NCI-H460 (cell line): Measurements from ENCODE around the gene VCP. TPM values are rescaled to one million over a fixed set of nuclear protein-coding genes. Genes with fewer than 3 reads are reported as not detected.

Experiments used
- DNase-seq: peaks from one replicate; pipeline ENCODE4 v3.0.0-alpha.2; 2016; ENCODE audit warnings: low read depth; ENCODE audit errors: extremely low read depth
- total RNA-seq: library from RNA; depleted of rRNA; stranded (reverse); fragments of >200 nt; shearing (Covaris generic); gene quantifications from 2 replicates; pipeline ENCODE4 v1.2.3, GENCODE V29; 2014

The VCP gene
- total RNA-seq, 1 experiment from 2014 or later = 161 TPM

- no peak for DNase-seq
Measured at GRCh38 chr9:35104586-35104985, 32.2 kb upstream of the VCP start.

GRCh38 chr9:35103660-35104191, 31.3 kb upstream of the VCP start:
- DNase-seq = no peak

DNA sequence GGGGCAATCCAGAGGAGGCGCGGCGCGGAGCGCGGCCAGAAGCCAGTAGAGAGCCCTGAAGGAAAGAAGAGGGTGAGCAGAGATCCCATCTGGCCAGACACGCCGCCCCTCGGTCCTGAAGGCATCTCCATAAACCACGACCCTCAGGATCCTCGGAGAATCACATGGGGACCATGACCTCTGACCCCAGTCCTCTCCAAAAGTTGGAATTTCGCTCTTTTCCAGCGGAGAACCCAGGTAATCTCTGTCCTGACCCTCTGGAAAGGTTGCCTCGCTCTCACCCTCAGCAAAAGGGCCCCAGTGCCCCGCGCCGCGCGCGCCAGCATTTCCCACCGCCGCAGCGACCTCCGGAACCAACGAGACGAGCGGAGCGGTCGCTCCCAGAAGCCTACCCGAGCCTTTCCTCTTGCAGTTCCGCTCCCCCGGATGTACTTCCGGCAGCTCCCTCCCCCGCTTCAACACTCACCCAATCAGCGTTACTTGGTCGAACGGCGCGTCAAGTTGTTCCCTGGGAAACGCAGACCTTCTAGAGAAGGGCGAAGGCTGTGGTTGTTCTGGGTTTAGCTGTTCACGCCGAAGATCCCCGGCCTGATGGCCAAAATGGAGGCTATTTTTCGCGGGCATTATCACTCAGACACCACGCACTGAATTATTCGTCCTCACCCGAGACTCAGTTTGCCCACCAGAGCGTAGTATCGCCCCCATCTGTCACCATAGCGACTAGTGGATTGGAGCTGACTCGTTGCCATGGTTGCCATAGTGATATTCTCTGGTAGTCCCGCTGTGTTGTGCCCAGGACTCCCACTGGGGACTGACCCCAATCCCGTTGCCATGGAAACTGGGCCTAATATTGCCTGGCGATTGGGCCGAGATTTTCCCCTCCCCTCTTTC, 30.6 kb upstream of the VCP start, which contains the start of gene STOML2:
Gene STOML2 (minus strand): TSS at position 363 of the 891 bp plus-strand sequence. CDS start 37 bp downstream, at position 326.
- DNase-seq = peak; percentile 89

DNA sequence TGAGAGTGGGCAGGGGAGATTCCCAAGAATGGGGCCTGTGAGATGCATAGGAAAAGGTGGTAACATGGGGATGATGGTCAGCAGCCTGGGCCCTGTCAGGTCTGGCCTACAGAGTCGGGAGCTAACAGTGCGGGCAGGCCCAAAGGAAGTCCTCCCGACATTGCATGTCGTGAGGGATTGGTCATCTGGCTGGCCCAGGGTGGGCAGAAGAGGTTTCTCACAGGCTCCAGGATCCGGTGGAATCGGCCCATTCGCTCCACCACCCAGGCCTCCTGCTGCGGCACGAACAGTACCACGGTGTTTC, 30.0 kb upstream of the VCP start:
- no peak for DNase-seq

- no peak for DNase-seq
Measured at GRCh38 chr9:35097573-35097972, 25.1 kb upstream of the VCP start.

GRCh38 chr9:35096035-35096849, 23.8 kb upstream of the VCP start, which contains the start of gene PIGO:
TSS of gene PIGO (minus strand) at chr9:35096591. CDS start at chr9:35095565, 1,026 bp downstream.
- DNase-seq = peak; percentile 71

- DNase-seq = no peak
Measured at GRCh38 chr9:35091536-35091935, 19.1 kb upstream of the VCP start.

DNA sequence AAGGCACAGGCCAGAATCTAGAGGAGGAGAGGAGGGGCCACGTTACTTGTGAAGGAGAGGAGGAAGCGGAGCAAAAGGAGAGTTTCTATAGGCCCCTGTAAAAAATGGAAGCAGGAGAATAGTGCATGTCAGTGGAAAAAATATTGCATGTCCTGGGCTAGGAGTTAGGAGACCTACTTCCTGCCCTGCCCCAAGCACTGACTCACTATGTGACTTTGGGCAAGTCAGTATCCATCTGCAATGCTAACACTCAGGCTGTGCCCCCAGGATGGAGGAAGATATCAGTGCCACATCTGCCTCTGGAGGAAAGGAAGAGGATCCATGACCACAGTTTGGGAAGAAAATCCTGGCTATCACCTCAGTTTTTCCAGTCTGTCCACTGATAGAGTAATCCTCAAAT, 17.0 kb upstream of the VCP start:
- DNase-seq = no peak

DNA sequence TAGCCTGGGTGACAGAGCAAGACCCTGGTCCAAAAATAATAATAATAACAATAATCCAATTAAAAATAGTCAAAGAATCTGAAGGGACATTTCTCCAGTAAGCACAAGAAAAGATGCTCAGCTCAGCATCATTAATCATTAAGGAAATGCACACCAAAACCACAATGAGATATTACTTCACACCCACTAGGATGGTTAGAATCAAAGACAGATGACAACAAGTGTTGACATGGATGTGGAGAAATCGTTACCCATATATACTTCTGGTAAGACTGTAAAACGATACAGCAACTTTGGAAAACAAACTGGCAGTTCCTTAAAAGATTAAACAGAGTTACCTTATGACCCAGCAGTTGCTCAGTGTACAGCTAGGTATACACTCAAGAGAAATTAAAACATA, 12.7 kb upstream of the VCP start:
- no peak for DNase-seq

GRCh38 chr9:35079426-35080341, 7.3 kb upstream of the VCP start, which contains the start of gene FANCG:
TSS of gene FANCG (minus strand) at chr9:35079942. CDS start at chr9:35079524, 418 bp downstream.
- DNase-seq = peak; percentile 82

- no peak for DNase-seq
Measured at GRCh38 chr9:35079041-35079425, 6.6 kb upstream of the VCP start.

GRCh38 chr9:35078066-35078465, 5.6 kb upstream of the VCP start:
- DNase-seq = no peak

- DNase-seq = no peak
Measured at GRCh38 chr9:35076848-35077247, 4.4 kb upstream of the VCP start.

DNA sequence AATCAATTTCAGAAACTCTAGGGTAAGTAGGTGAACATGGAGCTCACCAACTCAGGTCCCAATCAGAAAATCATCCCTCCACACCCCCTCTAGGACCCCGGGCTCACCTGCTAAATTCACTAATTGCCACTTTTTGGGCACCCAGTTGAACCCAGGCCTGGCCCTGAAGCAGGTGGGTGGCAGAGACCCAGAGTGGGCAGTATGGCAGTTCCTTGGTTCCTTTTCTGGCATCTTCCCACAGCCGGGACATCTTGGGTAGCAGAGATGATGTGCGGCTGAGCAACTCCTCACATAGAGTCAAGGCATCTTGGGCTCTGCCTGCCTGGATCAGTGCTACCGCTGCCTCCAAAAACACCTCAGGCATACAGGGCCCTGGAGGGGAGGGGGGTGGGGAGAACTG, 2.9 kb upstream of the VCP start:
- DNase-seq = no peak

DNA sequence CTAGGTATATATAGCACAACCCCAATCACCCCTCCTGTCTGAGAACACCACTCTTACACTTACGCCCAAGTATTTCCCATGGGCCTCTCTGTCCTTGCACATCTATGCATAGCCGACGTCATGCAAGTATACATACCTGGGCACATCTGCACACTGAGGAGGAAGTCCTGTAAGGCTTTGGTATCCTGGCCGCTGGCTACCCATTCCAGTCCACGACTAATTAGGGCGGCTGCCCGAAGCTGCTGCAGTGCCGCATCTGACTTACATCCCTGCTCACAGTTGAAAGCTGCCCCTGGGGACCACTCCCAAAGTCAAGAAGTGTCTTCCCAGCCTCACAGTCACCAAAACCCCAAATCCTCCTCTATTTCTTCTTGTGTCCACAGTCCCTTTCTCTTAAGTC, 2.4 kb upstream of the VCP start:
- DNase-seq = no peak

GRCh38 chr9:35074141-35074540, 1.7 kb upstream of the VCP start:
- DNase-seq = no peak

DNA sequence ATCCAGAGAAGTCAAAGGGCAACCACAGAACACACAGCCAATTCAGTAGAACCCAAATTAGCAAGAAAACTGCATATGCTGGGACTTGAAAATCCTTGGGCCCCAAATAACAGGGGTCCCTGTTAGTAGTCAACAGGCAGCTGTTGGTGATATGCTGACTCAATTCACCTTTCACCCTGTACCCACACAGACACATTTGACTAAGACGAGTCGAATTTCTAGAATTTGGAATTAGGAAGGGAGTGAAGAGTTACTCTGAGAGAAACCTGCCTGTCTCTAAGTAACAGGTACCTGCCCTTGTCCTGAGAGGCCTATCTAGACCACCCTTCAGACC, 821 bp upstream of the VCP start:
- DNase-seq = no peak

- DNase-seq = peak; percentile 77
Measured at GRCh38 chr9:35071814-35072460, 488 bp downstream of the VCP start.

- DNase-seq = no peak
Measured at GRCh38 chr9:35070823-35071813, 1.3 kb downstream of the VCP start.
